PC-9 (cell line): ENCODE data around the gene HES2.

Experiments used
- CTCF ChIP-seq: fragments of 200-600 bp; sonication (generic); conservative IDR thresholded peaks from 2 replicates; pipeline ENCODE4 v1.6.1; 2017; ENCODE audit warnings: mixed run types, antibody characterized with exemption, mild to moderate bottlenecking, moderate library complexity
- EZH2 ChIP-seq: fragments of 200-600 bp; sonication (generic); IDR thresholded peaks from 2 replicates; pipeline ENCODE4 v1.8.0; 2017; ENCODE audit warnings: antibody characterized with exemption, low read depth

DNA sequence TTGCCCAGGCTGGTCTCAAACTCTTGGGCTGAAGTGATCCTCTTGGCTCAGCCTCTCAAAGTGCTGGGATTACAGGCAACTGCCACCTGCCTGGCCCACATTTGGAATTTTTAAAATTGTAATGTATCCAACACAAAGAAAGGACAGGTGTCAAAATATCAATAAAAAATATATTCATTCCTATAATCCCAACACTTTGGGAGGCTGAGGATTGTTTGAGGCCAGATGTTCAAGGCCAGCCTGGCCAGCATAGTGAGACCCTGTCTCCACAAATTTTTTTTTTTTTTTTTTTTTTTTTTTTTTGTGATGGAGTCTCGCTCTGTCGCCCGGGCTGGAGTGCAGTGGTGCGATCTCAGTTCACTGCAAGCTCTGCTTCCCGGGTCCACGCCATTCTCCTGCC, 10.0 kb downstream of the HES2 start:
- no peak for TF ChIP-seq CTCF
- TF ChIP-seq EZH2: no peak
